Femur (tissue), 1 donor: Measurements from ENCODE around the gene KRTAP12-4.
"Not testable (repeated sequence)": the region's sequence is repeated elsewhere in the genome, so short reads cannot be mapped to it uniquely, and the experiment has no call there.

Experiments
- DNase-seq: peaks from one replicate; pipeline ENCODE4 v3.0.0-alpha.2; 2017

The KRTAP12-4 gene

DNA sequence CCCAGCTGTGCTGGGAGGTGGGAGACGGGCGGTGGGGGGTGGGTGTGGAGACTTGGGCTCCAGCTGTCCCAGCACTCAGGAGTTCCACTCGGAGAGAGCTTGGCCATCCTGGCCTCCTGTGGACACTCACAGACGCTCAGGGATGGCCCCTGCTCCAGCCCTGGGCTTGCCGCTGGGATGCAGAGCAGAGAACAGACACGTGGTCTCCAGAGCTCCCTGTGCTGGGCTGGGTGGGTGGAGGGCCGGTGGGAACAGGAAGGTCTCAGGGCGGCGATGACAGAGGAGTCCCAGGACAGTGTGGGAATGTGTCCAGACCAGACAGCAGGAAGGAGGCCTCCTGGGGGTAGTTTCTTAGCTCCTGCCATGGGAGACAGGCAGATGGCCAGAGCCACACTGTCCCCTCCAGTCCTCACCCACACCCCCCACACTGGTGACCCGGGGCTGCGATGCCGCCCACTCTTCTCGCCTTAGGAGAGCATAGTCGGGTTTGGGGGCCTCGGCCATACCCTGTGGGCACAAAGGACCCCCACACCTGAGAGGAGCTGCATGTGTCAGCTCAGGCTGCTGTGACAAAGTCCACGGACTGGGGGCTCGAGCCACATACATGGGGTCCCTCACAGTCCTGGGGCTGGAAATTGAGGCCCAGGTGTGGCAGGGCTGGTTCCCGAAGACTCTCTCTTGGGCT, 25.6 kb downstream of the KRTAP12-4 start:
- no peak for DNase-seq

DNA sequence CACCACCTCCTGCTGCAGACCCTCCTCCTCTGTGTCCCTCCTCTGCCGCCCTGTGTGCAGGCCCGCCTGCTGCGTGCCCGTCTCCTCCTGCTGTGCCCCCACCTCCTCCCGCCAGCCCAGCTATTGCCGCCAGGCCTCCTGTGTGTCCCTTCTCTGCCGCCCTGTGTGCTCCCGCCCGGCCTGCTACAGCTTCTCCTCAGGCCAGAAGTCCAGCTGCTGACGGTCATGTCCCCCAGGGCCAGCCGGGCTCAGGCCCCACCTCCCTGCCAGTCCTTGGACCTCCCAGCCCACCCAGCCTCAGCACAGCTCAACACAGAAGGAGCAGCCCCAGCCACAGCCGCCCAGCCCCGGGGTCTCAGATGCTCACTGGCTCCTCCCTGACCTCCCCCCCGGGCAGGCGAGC, 26.6 kb downstream of the KRTAP12-4 start:
- DNase-seq, result not testable (repeated sequence)

DNA sequence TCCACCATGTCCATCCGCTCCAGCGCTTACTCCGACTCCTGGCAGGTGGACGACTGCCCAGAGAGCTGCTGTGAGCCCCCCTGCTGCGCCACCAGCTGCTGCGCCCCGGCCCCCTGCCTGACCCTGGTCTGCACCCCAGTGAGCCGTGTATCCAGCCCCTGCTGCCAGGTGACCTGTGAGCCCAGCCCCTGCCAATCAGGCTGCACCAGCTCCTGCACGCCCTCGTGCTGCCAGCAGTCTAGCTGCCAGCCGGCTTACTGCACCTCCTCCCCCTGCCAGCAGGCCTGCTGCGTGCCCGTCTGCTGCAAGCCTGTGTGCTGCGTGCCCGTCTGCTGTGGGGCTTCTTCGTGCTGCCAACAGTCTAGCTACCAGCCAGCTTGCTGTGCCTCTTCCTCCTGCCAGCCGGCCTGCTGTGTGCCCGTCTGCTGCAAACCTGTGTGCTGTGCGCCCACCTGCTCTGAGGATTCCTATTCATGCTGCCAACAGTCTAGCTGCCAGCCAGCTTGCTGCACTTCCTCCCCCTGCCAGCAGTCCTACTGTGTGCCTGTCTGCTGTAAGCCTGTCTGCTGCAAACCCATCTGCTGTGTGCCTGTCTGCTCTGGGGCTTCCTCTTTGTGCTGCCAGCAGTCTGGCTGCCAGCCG, 27.2 kb downstream of the KRTAP12-4 start:
- DNase-seq, result not testable (repeated sequence)

DNA sequence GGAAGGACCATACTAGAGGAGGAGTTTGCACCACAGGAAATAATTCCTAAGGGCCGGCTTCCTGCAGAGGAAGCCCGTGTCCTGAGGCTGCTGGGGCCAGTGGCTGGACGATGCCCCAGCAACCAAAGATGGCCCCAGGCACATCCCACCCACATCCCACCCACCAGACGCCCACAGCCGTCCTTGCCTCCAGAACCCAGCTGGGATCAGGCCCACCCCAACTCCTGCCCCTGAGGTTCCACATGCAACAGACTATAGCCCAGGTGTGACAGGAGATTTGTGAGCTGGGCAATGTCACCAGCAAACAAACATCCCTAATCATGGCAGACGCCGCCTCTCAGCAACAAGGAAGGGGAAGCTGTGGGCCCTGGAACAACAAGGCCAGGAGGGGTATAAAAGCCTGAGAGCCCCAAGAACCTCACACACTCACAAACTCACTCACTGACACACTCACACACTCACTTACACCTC, 27.8 kb downstream of the KRTAP12-4 start, which contains the start of gene KRTAP10-9:
KRTAP10-9 (plus strand) TSS at position 421 of the 471 bp plus-strand sequence. CDS start 79 bp downstream, outside the sequence.
- no peak for DNase-seq

- DNase-seq, result no peak
Observed at GRCh38 chr21:44626262-44626661, 28.2 kb downstream of the KRTAP12-4 start.

DNA sequence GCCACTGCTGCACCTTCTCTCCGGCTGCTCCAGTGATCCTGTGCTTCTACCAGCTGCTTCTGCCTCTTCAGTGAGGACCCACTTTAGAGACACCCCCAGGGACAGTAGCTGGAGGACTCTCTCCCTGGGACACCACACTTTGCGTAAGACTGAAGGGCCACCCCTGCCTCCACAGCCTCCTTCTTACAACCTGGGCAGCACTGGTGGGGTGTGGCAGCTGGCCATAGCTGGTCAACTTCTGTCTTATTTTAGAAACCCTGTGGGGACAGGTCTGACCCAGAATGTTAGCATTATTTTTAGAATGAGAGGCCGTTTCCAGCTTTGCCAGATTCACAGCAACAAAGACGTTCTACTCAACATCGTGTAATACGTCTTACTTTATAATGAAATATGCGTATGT, 28.7 kb downstream of the KRTAP12-4 start:
- DNase-seq, result no peak

GRCh38 chr21:44623575-44623974, 30.9 kb downstream of the KRTAP12-4 start:
- no peak for DNase-seq

DNA sequence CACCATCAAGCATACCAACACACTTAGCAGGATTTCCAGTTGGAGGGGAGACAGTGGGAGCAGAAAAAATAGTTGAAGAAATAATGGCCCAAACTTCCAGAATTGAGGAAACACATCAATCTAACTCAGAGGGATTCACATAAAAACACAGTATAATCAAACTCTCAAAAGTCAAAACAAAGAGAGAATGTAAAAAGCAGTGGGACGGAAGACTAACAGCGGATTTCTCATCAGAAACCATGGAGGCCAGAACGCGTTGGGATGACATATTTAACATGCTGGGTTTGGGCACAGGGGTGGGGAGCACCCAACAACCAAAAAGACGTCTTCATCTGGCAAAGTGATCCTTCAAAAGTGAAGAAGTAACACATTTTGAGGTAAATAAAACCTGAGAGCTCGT, 34.6 kb downstream of the KRTAP12-4 start:
- no peak for DNase-seq

GRCh38 chr21:44618909-44619308, 35.5 kb downstream of the KRTAP12-4 start:
- DNase-seq, result no peak

DNA sequence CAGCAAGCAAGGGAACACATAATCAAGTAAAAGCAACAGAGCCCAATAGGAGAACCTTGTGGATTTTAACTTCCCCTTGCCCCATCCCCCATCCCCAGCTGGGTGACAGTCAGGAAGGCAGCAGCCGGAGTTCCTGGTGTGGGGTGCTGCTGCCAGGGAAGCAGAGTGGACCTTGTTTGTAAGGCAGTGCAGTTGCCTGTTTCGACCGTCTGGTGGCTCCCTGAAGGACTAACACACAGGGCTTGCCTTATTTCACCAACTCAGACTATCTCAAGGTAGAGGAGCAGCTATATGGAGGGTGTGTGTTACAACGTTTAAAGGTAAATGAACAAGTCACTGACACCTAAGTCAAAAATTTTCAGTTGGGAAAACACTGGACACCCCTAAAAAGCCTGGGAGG, 36.0 kb downstream of the KRTAP12-4 start:
- no peak for DNase-seq

DNA sequence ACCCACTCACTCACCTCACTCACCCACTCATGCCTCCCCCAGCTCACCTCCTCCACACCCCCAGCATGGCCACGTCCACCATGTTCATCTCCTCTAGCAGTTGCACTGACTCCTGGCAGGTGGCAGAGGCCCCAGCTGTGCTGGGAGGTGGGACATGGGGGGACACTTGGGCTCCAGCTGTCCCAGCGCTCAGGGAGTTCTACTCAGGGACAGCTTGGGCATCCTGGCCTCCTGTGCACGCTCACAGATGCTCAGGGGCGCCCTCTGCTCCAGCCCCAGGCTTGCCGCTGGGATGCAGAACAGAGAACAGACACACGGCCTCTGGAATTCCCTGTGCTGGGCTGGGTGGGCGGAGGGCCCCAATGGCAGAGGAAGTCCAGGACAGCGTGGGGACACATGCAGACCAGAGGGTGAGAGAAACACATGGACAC, 37.4 kb downstream of the KRTAP12-4 start:
- no peak for DNase-seq

- no peak for DNase-seq
Observed at GRCh38 chr21:44616591-44616926, 37.9 kb downstream of the KRTAP12-4 start.

- DNase-seq, result no peak
Observed at GRCh38 chr21:44615911-44616590, 38.4 kb downstream of the KRTAP12-4 start.

- no peak for DNase-seq
Observed at GRCh38 chr21:44615466-44615865, 39.0 kb downstream of the KRTAP12-4 start.

DNA sequence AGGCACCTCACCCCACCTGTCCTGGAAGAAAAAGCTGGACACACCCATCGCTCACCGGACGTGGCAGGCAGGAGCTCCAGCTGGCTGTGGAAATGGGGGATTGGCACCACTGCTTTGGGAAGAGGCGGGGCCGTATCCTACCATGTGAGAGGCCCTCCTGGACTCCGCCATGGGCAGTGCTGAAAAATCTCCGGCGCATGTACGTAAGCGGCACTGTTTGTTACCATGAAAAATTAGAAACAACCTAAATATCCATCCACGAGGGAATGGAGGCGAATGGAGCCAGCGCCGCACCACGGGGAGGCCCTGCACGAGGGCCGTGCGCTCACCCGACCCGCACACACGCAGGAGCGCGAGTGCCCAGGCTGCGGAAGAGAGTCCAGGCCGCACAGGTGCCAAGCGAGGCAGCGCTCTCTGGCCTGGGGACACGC, 39.5 kb downstream of the KRTAP12-4 start:
- no peak for DNase-seq

DNA sequence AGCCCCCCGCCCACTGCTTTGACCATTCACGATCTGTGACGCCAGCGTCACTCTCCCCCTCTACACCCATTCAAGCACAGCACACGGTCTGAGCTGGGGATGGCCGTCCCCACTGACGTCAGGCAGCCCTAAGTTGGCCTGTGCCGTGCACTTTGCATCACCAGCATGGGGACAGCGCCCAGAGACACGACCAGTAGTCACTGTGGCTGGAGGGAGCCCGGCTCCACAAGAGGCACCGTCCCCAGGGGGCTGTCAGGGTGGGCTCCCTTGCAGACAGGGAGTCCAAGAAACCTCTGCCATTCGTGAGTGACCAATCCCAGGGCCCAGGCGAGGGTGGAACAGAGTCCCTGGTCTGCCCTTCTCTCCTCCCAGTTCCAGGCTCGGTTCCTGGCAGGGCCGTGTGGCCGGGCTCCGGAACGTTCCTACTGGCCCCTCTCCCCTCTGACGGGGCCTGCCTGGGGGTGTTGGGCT, 40.3 kb downstream of the KRTAP12-4 start:
- DNase-seq, result no peak

GRCh38 chr21:44613386-44614155, 40.9 kb downstream of the KRTAP12-4 start:
- DNase-seq, result no peak

DNA sequence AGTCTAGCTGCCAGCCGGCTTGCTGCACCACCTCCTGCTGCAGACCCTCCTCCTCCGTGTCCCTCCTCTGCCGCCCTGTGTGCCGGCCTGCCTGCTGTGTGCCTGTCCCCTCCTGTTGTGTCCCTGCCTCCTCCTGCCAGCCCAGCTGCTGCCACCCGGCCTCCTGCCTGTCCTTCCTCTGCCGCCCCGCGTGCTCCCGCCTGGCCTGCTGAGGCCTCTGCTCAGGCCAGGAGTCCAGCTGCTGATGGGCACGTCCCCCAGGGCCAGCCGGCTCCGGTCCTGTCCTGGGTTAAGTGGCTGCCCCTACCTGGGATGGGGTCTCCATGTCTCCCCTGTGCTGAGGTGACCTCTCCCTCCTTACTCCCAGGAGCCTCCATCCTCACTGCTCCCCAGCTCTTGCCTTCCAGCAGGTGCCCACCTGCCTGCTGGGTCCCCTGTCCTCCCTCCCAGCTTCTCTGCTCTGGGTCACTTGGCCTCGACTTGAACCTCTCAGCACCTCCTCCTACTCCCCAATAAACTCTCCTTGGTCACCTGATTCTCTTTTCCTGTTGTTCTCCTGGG, 41.7 kb downstream of the KRTAP12-4 start:
- no peak for DNase-seq

DNA sequence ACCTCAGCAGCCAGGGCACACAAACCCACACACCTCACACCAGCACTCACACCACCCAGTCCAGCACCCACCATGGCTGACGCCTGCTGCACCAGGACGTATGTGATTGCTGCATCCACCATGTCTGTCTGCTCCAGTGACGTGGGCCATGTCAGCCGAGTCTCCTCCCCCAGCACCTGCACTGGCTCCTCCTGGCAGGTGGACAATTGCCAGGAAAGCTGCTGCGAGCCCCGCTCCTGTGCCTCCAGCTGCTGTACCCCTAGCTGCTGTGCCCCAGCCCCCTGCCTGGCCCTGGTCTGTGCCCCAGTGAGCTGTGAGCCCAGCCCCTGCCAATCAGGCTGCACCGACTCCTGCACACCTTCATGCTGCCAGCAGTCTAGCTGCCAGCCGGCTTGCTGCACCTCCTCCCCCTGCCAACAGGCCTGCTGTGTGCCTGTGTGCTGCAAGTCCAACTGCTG, 42.4 kb downstream of the KRTAP12-4 start, which contains the start of gene KRTAP10-8:
KRTAP10-8 (plus strand) TSS at position 51 of the 458 bp plus-strand sequence; CDS start at position 73, 22 bp downstream.
- DNase-seq, result no peak

DNA sequence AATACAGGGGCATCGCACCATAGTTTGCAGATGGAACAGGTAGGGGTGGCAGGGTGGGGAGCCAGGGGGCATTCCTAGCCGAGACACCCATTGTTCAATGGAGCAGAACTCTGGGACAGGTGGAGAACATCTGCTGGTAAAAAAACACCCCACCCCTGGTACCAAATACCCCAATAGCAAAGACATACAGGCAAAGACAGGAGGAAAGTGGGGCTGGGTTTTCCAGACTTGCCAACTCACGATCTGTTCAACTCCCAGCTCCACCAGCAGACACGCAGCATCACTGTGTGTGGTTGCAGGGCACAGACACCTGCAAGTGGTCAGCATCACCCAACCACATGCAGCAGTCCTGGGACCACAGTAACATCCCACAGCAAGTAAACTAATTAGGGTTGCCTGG, 42.9 kb downstream of the KRTAP12-4 start:
- no peak for DNase-seq

DNA sequence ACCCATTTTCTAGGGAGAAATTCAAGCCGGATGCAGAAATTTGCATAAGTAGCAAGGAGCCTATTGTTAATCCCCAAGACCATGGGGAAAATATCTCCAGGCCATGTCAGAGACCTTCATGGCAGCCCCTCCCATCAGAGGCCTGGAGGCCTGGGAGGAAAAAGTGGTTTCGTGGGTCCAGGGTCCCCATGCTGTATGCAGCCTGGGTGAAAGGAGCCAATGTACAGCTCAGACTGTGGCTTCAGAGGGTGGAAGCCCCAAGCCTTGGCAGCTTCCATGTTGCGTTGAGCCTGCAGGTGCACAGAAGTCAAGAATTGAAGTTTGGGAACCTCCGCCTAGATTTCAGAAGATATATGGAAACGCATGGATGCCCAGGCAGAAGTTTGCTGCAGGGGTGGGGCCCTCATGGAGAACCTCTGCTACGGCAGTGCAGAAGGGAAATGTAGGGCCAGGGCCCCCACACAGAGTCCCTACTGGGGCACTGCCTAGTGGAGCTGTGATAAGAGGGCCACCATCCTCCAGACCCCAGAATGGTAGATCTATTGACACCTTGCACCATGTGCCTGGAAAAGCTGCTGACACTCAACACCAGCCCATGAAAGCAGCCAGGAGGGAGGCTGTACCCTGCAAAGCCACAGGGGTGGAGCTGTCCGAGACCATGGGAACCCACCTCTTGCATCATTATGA, 44.2 kb downstream of the KRTAP12-4 start:
- not testable (repeated sequence) for DNase-seq

DNA sequence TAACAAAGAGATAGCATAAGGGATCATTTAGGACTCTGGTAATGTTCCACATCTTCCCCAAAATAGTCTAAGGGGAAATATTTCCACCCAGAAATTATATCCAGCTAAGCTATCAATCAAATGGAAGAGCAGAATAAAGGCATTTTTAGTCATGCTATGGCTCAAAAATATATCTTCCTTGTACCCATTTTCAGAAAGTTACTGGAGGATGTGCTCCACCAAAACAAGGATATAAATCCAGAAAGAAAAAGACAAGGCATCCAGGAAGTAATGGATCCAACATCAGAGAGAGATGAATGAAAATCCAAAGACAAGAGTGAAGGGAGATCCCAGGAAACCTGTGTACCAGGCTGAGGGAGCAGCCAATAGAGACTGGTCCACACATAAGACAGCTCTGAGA, 45.3 kb downstream of the KRTAP12-4 start:
- no peak for DNase-seq
